ENCODE measurements around the gene AP1G2. TPM values are rescaled to one million over a fixed set of nuclear protein-coding genes. Genes with fewer than 3 reads are reported as not detected.

Gene AP1G2
- total and polyA plus RNA-seq, 2 of the 13 experiments (the other 11 are each of a cell fraction or from before 2014, with no cell fraction given), result 96.9 to 611 TPM

- peak; percentile 69; the same call in 1 of the 2 replicates for TF ChIP-seq ZNF652 (CRISPR knock-in tag; IDR thresholded peaks at IDR 0.05; ENCODE audit: borderline replicate concordance, low read depth)
- no peak for TF ChIP-seq SMAD9 (CRISPR knock-in tag; IDR thresholded peaks at IDR 0.05)
- TF ChIP-seq ZGPAT (CRISPR knock-in tag; IDR thresholded peaks at IDR 0.05), result peak; percentile 94
- TF ChIP-seq TSC22D2 (CRISPR knock-in tag; IDR thresholded peaks at IDR 0.05; ENCODE audit: borderline replicate concordance), result no peak; the same call in 1 of the 2 replicates
- TF ChIP-seq ZNF513 (CRISPR knock-in tag; conservative IDR thresholded peaks at IDR 0.05), result no peak
- TF ChIP-seq TOPORS (CRISPR knock-in tag; IDR thresholded peaks at IDR 0.05), result 0 out of 2 replicates have a peak, but pooled peaks have one; percentile 52
- TF ChIP-seq HDAC1 (CRISPR knock-in tag; IDR thresholded peaks at IDR 0.05), result no peak
- no peak for TF ChIP-seq ZNF33A (CRISPR knock-in tag; IDR thresholded peaks at IDR 0.05; ENCODE audit: borderline replicate concordance)
- no peak for TF ChIP-seq ZNF326 (CRISPR knock-in tag; IDR thresholded peaks at IDR 0.05; ENCODE audit: borderline replicate concordance)
- 0 out of 2 replicates have a peak, but pooled peaks have one; percentile 53 for TF ChIP-seq PAF1 (CRISPR knock-in tag; IDR thresholded peaks at IDR 0.05)
- peak; percentile 89 for TF ChIP-seq TBX2 (CRISPR knock-in tag; IDR thresholded peaks at IDR 0.05; ENCODE audit: borderline replicate concordance)
- no peak for TF ChIP-seq ZHX1 (CRISPR knock-in tag; IDR thresholded peaks at IDR 0.05; ENCODE audit: low read depth)
- no peak for TF ChIP-seq ZNF160 (CRISPR knock-in tag; IDR thresholded peaks at IDR 0.05)
- no peak for TF ChIP-seq CCAR2 (optimal IDR thresholded peaks at IDR 0.05; ENCODE audit: low read depth, low read length)
- TF ChIP-seq NONO (IDR thresholded peaks at IDR 0.05), result no peak
- no peak for TF ChIP-seq NONO (CRISPR knock-in tag; conservative IDR thresholded peaks at IDR 0.05)
- TF ChIP-seq E2F5 (CRISPR knock-in tag; conservative IDR thresholded peaks at IDR 0.05), result no peak
- no peak for TF ChIP-seq ZUFSP (CRISPR knock-in tag; IDR thresholded peaks at IDR 0.05; ENCODE audit: borderline replicate concordance)
- peak; percentile 99 for TF ChIP-seq ADNP (CRISPR knock-in tag; IDR thresholded peaks at IDR 0.05)
- peak; percentile 69; the same call in 1 of the 2 replicates for TF ChIP-seq ZNF782 (CRISPR knock-in tag; IDR thresholded peaks at IDR 0.05; ENCODE audit: borderline replicate concordance)
- no peak for TF ChIP-seq ZFY (CRISPR knock-in tag; IDR thresholded peaks at IDR 0.05)
Measured at GRCh38 chr14:23613242-23614070, 45.9 kb upstream of the AP1G2 start (continued).
